Activated naive CD8-positive, alpha-beta T cell treated with anti-CD3 and anti-CD28 coated beads, Interleukin-2, amount 50 U/mL, for 24 hours (primary cell): ENCODE data around the gene SERPINA5.
"Not testable (repeated sequence)": the region's sequence is repeated elsewhere in the genome, so short reads cannot be mapped to it uniquely, and the experiment has no call there.

Source experiments
- ATAC-seq: fragments of 150-1000 bp; cut with Tn5 transposase; one replicate; pipeline ENCODE4 v1.10.0; 2021
- DNase-seq: peaks from one replicate; pipeline ENCODE4 v3.0.0; 2021
- H3K27ac Mint-ChIP-seq: one replicate; pipeline ENCODE4 v1.8.0; 2021; ENCODE audit warnings: mild to moderate bottlenecking, mixed read lengths
- H3K27me3 Mint-ChIP-seq: one replicate; pipeline ENCODE4 v1.8.0; 2021; ENCODE audit warnings: mixed read lengths
- H3K36me3 Mint-ChIP-seq: one replicate; pipeline ENCODE4 v1.8.0; 2021; ENCODE audit warnings: low read depth, mixed read lengths
- H3K4me1 Mint-ChIP-seq: one replicate; pipeline ENCODE4 v1.8.0; 2021; ENCODE audit warnings: mixed read lengths
- H3K4me3 Mint-ChIP-seq: one replicate; pipeline ENCODE4 v1.8.0; 2021; ENCODE audit warnings: mild to moderate bottlenecking, moderate library complexity, mixed read lengths
- H3K9me3 Mint-ChIP-seq: one replicate; pipeline ENCODE4 v1.8.0; 2021; ENCODE audit warnings: mixed read lengths

Gene SERPINA5

GRCh38 chr14:94596361-94596760 lies 15.1 kb downstream of the SERPINA5 start:
- DNase-seq (no peak), ATAC-seq (no peak)
- H3K4me3 Mint-ChIP-seq: no peak overlapping the region
- peaks cover 2% of the 10 kb centered on the region for H3K9me3 Mint-ChIP-seq
- no peaks in the 10 kb centered on the region for H3K36me3 Mint-ChIP-seq
- H3K27ac Mint-ChIP-seq: no peak overlapping the region
- H3K4me1 Mint-ChIP-seq: no peaks in the 10 kb centered on the region
- H3K27me3 Mint-ChIP-seq: peaks cover 5% of the 10 kb centered on the region

- ATAC-seq (no peak), DNase-seq (no peak)
- H3K4me1 Mint-ChIP-seq: no peaks in the 10 kb centered on the region
- peaks cover 5% of the 10 kb centered on the region for H3K27me3 Mint-ChIP-seq
- no peaks in the 10 kb centered on the region for H3K9me3 Mint-ChIP-seq
- H3K4me3 Mint-ChIP-seq: no peak overlapping the region
- H3K27ac Mint-ChIP-seq: no peak overlapping the region
- H3K36me3 Mint-ChIP-seq: no peaks in the 10 kb centered on the region
These were observed 16.6 kb downstream of the SERPINA5 start for GRCh38 chr14:94597788-94598187.

DNA sequence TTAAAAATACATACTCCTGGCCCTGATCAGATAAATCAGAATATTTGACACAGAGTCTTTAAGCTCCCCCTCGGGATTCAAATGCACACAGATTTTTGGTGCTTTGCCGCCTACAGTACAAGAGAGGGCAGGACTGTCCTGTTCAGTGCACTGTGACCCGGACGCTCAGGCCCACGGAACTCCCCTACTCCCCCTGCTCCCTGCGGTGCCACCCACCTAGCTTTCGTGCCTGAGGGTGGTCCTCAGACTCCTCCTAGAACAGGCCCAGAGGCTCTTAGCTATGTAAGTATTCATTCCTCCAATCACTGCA lies 17.2 kb downstream of the SERPINA5 start:
- no peak for DNase-seq
- Mint-ChIP-seq H3K4me1 (no peaks in the 10 kb centered on the region), H3K27ac (no peak overlapping the region), H3K36me3 (no peaks in the 10 kb centered on the region), H3K4me3 (no peak overlapping the region), H3K27me3 (peaks cover 5% of the 10 kb centered on the region), H3K9me3 (no peaks in the 10 kb centered on the region)
- ATAC-seq: no peak

DNA sequence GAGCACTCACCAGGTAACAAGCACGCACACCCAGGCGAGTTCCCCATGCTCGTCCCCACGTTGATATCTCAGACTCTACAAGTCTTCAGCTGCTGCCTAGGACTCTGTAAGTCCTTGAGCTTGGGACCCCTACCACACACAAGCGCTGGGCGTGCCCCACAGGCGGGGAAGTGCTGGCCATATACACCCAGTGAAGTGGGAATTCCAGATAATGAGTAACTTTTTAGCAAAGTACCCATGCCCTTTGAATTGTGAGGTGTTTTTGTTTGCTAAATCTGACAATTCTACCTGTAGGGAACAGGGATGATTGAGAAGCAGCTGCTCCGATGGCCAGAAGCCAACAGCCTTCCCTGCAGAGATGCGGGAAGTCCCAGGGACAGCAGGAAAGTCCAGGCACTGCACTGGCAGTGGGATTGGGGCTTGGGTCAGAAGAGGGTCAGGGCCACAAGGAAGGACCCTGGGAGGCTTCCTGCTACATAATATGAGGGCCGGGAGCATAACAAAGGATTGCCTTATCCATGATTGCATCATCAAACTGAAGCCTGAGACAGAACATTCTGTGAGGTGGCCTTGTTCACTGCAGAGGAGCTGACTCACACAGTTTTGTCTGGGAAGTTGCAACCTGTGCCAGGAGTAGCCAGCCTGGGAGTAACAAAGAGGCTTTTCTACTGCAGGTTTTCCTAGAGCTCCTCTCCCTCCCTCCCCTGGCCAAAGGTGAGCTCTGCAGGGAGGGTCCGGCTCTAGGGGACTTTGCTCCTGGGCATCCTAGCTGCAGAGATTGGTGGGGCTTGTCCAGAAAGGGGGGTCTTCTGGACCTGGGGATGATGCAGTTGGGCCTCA lies 17.8 kb downstream of the SERPINA5 start:
- no peak overlapping the region for H3K27ac Mint-ChIP-seq
- no peak for DNase-seq
- peaks cover 5% of the 10 kb centered on the region for H3K27me3 Mint-ChIP-seq
- ATAC-seq: no peak
- H3K36me3 Mint-ChIP-seq: no peaks in the 10 kb centered on the region
- H3K4me3 Mint-ChIP-seq: no peak overlapping the region
- no peaks in the 10 kb centered on the region for H3K4me1 Mint-ChIP-seq
- no peaks in the 10 kb centered on the region for H3K9me3 Mint-ChIP-seq

GRCh38 chr14:94599656-94600004 lies 18.4 kb downstream of the SERPINA5 start:
- ATAC-seq (no peak), DNase-seq (no peak)
- Mint-ChIP-seq H3K4me1 (no peaks in the 10 kb centered on the region), H3K27me3 (peaks cover 5% of the 10 kb centered on the region), H3K36me3 (no peaks in the 10 kb centered on the region), H3K27ac (no peak overlapping the region), H3K4me3 (no peak overlapping the region), H3K9me3 (no peaks in the 10 kb centered on the region)

DNA sequence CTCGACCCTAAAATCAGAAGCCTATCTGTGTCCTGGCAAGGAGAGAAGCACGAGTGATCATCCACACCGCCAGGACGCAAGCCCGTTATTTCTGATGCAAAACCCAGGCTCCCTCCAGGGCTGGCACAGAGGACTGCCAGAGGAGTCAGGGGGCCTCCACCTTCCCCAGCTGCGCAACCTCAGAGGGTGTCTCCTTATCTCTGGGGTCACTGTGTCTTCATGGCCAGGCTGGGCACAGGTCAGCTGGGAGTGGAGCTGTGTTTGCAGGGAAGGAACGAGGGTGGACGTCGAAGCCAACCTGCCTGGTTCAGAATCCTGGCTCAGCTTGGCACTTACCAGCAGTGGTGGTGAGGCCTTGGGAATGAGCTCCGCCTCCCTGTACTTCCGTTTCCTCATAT lies 18.9 kb downstream of the SERPINA5 start:
- H3K27ac Mint-ChIP-seq: no peak overlapping the region
- H3K36me3 Mint-ChIP-seq: no peaks in the 10 kb centered on the region
- ATAC-seq (no peak), DNase-seq (no peak)
- no peaks in the 10 kb centered on the region for H3K4me1 Mint-ChIP-seq
- no peak overlapping the region for H3K4me3 Mint-ChIP-seq
- H3K9me3 Mint-ChIP-seq: no peaks in the 10 kb centered on the region
- peaks cover 5% of the 10 kb centered on the region for H3K27me3 Mint-ChIP-seq

DNA sequence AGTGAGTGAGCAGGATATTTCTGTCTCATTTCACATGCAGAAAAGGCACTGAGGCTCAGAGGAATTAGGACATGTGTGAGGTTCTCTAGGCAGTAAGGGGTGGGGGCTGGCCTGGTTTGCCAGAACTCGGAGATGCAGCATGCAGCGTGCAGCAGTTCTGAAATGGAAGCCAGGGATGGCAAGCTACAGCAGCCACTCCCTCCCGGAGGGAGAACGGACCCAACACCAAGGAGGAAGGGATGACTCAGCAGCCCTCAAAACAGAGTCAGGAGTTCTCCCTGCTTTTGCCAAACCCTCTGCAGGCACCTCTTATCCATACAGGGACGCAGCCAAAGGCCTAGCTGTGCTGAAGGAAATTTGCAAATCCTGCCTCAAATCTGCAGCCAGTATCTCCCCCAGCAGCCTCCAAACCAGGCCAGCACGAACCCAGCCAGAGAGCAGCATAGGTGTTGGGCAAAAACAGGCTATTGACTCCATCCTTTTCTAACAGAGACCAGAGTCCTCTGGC lies 20.7 kb downstream of the SERPINA5 start:
- no peak overlapping the region for H3K4me3 Mint-ChIP-seq
- H3K27me3 Mint-ChIP-seq: peaks cover 7% of the 10 kb centered on the region
- no peaks in the 10 kb centered on the region for H3K4me1 Mint-ChIP-seq
- no peaks in the 10 kb centered on the region for H3K36me3 Mint-ChIP-seq
- no peak overlapping the region for H3K27ac Mint-ChIP-seq
- no peaks in the 10 kb centered on the region for H3K9me3 Mint-ChIP-seq
- ATAC-seq (no peak), DNase-seq (no peak)

GRCh38 chr14:94602722-94603121 lies 21.5 kb downstream of the SERPINA5 start:
- ATAC-seq (no peak), DNase-seq (no peak)
- H3K4me3 Mint-ChIP-seq: no peak overlapping the region
- H3K27ac Mint-ChIP-seq: no peak overlapping the region
- no peaks in the 10 kb centered on the region for H3K4me1 Mint-ChIP-seq
- peaks cover 7% of the 10 kb centered on the region for H3K27me3 Mint-ChIP-seq
- H3K9me3 Mint-ChIP-seq: no peaks in the 10 kb centered on the region
- no peaks in the 10 kb centered on the region for H3K36me3 Mint-ChIP-seq

- Mint-ChIP-seq H3K4me1 (no peaks in the 10 kb centered on the region), H3K27ac (no peak overlapping the region), H3K9me3 (peaks cover 4% of the 10 kb centered on the region), H3K36me3 (no peaks in the 10 kb centered on the region), H3K4me3 (no peak overlapping the region), H3K27me3 (peaks cover 9% of the 10 kb centered on the region)
- DNase-seq (no peak), ATAC-seq (no peak)
These were observed 24.1 kb downstream of the SERPINA5 start for GRCh38 chr14:94605361-94605760.

DNA sequence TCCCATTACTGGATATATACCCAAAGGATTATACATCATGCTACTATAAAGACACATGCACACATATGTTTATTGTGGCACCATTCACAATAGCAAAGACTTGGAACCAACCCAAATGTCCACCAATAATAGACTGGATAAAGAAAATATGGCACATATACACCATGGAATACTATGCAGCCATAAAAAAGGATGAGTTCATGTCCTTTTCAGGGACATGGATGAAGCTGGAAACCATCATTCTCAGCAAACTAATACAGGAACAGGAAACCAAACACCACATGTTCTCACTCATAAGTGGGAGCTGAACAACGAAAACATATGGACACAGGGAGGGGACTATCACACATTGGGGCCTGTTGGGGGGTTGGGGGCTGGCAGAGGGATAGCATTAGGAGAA lies 27.7 kb downstream of the SERPINA5 start:
- H3K4me1 Mint-ChIP-seq, H3K9me3 Mint-ChIP-seq, H3K4me3 Mint-ChIP-seq, H3K27me3 Mint-ChIP-seq, DNase-seq, H3K27ac Mint-ChIP-seq, ATAC-seq, H3K36me3 Mint-ChIP-seq: not testable (repeated sequence)

- ATAC-seq (no peak), DNase-seq (no peak)
- peaks cover 4% of the 10 kb centered on the region for H3K9me3 Mint-ChIP-seq
- H3K36me3 Mint-ChIP-seq: no peaks in the 10 kb centered on the region
- H3K4me1 Mint-ChIP-seq: no peaks in the 10 kb centered on the region
- peaks cover 4% of the 10 kb centered on the region for H3K27me3 Mint-ChIP-seq
- no peak overlapping the region for H3K27ac Mint-ChIP-seq
- H3K4me3 Mint-ChIP-seq: no peak overlapping the region
These were observed 30.0 kb downstream of the SERPINA5 start for GRCh38 chr14:94611179-94611578.

- no peak within 1 kb of the TSS for H3K27ac Mint-ChIP-seq
- no peak for DNase-seq
- no peaks in the 10 kb centered on the region for H3K36me3 Mint-ChIP-seq
These were observed 30.9 kb downstream of the SERPINA5 start, which contains the start of gene SERPINA3 for GRCh38 chr14:94612174-94612573. Gene SERPINA3, plus strand, starts transcription at chr14:94612391. Its CDS starts 2,051 bp downstream, at chr14:94614442.

GRCh38 chr14:94612580-94613554 lies 31.6 kb downstream of the SERPINA5 start:
- Mint-ChIP-seq H3K27me3 (peaks cover 3% of the 10 kb centered on the region), H3K9me3 (peaks cover 20% of the 10 kb centered on the region), H3K4me3 (no peak overlapping the region), H3K4me1 (no peaks in the 10 kb centered on the region), H3K27ac (no peak overlapping the region), H3K36me3 (no peaks in the 10 kb centered on the region)
- DNase-seq: no peak
- no peak for ATAC-seq

More at GRCh38 chr14:94612174-94612573, 30.9 kb downstream of the SERPINA5 start, which contains the start of gene SERPINA3:
- Mint-ChIP-seq H3K4me3 (no peak within 1 kb of the TSS), H3K27me3 (peaks cover 3% of the 10 kb centered on the region), H3K4me1 (no peaks in the 10 kb centered on the region), H3K9me3 (peaks cover 13% of the 10 kb centered on the region)
- no peak for ATAC-seq

DNA sequence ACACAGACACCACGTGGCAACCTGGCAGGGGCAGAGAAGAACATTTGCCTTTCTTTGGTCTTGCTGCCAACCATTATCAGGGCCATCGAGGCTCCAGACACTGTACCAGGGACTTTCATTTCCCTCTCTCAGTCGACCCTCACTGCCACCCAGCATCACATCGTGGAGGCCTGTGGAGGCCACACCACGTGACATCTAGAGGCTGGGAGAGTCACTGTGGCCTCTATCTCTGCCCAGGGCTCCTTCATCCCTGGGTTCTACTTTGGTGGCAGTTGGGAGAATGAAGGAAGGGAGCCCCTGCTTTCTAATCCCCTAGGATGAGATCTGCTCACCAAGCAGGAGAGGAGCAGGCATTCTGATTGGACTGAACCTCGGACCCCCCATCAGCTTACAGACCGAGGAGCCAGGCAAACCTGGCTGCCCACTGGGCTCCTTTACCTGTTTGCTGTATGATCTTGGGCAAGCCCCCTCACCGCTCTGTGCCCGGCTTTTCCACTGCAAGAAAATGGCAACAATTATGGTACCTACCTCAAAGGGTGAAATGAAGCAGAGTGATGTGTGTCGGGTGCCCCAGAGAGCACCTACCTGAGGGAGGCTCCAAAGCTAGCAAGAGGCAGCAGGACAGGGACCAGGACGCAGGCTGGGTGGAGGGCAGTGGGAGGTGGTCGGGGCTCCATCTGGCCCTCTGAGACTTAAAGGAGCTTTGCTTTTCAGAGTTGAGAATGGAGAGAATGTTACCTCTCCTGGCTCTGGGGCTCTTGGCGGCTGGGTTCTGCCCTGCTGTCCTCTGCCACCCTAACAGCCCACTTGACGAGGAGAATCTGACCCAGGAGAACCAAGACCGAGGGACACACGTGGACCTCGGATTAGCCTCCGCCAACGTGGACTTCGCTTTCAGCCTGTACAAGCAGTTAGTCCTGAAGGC lies 32.8 kb downstream of the SERPINA5 start:
- peaks cover 26% of the 10 kb centered on the region for H3K9me3 Mint-ChIP-seq

More for the DNA sequence above, 32.8 kb downstream of the SERPINA5 start:
- Mint-ChIP-seq H3K4me1 (no peaks in the 10 kb centered on the region), H3K36me3 (peaks cover 2% of the 10 kb centered on the region), H3K4me3 (no peak overlapping the region), H3K27me3 (no peaks in the 10 kb centered on the region), H3K27ac (no peak overlapping the region)
- DNase-seq: no peak
- no peak for ATAC-seq
